Loucy (cell line): Measurements from ENCODE around the gene NANOS2.

Experiments
- H2AFZ ChIP-seq: fragments of 200-600 bp; sonication (generic); 2 replicates; pipeline ENCODE4 v1.6.0; 2016; ENCODE audit warnings: antibody characterized with exemption, mild to moderate bottlenecking, low read length, moderate library complexity
- H3F3A ChIP-seq: fragments of 200-600 bp; 2 replicates; pipeline ENCODE4 v1.6.0; 2016; ENCODE audit warnings: antibody characterized with exemption, low read depth, mild to moderate bottlenecking
- H3K27me3 ChIP-seq: fragments of 200-600 bp; sonication (generic); 2 replicates; pipeline ENCODE4 v1.6.1; 2014; ENCODE audit warnings: low read length, mild to moderate bottlenecking; ENCODE audit not compliant: insufficient read depth, poor library complexity, severe bottlenecking
- H3K36me3 ChIP-seq: fragments of 200-600 bp; sonication (generic); 2 replicates; pipeline ENCODE4 v1.6.1; 2016; ENCODE audit warnings: low read length; ENCODE audit not compliant: insufficient read depth
- H3K4me1 ChIP-seq: fragments of 200-600 bp; sonication (generic); 2 replicates; pipeline ENCODE4 v1.5.1; 2014; ENCODE audit warnings: low read length, mild to moderate bottlenecking; ENCODE audit not compliant: insufficient read depth, poor library complexity, severe bottlenecking
- H3K4me2 ChIP-seq: fragments of 200-600 bp; sonication (generic); 2 replicates; pipeline ENCODE4 v1.6.0; 2014; ENCODE audit warnings: antibody characterized with exemption, low read length, low read depth, mild to moderate bottlenecking; ENCODE audit not compliant: poor library complexity, severe bottlenecking
- H3K4me3 ChIP-seq: fragments of 200-600 bp; sonication (generic); 2 replicates; pipeline ENCODE4 v1.5.1; 2014; ENCODE audit warnings: low read length, mild to moderate bottlenecking, mixed read lengths; ENCODE audit not compliant: poor library complexity, severe bottlenecking
- H3K79me2 ChIP-seq: fragments of 200-600 bp; sonication (generic); 2 replicates; pipeline ENCODE4 v1.6.1; 2014; ENCODE audit warnings: low read length; ENCODE audit not compliant: insufficient read depth
- H3K9ac ChIP-seq: fragments of 200-600 bp; sonication (generic); 2 replicates; pipeline ENCODE4 v1.6.0; 2014; ENCODE audit warnings: mild to moderate bottlenecking, low read depth, low read length, moderate library complexity; ENCODE audit not compliant: poor library complexity, severe bottlenecking
- H3K9me2 ChIP-seq: fragments of 200-600 bp; sonication (generic); replicated peaks from 2 replicates; pipeline ENCODE4 v1.6.1; 2016; ENCODE audit warnings: low read depth, low read length, mixed read lengths
- H3K9me3 ChIP-seq: fragments of 200-600 bp; sonication (generic); 2 replicates; pipeline ENCODE4 v1.6.1; 2014; ENCODE audit warnings: mild to moderate bottlenecking, antibody characterized with exemption, low read length, low read depth; ENCODE audit not compliant: insufficient read depth
- H4K20me1 ChIP-seq: fragments of 200-600 bp; sonication (generic); 2 replicates; pipeline ENCODE4 v1.6.0; 2014; ENCODE audit warnings: antibody characterized with exemption, low read length, mild to moderate bottlenecking; ENCODE audit not compliant: insufficient read depth, poor library complexity, severe bottlenecking
- EZH2phosphoT487 ChIP-seq: fragments of 200-600 bp; IDR thresholded peaks from 2 replicates; pipeline ENCODE4 v1.6.1; 2018; ENCODE audit warnings: antibody characterized with exemption, mild to moderate bottlenecking, moderate library complexity, borderline replicate concordance
- TF ChIP-seq, protein P1 (sequence below): fragments of 200-600 bp; sonication (generic); conservative IDR thresholded peaks from 2 replicates; pipeline ENCODE4 v1.5.1; 2014; ENCODE audit warnings: mild to moderate bottlenecking, antibody characterized with exemption, low read length

The NANOS2 gene

DNA sequence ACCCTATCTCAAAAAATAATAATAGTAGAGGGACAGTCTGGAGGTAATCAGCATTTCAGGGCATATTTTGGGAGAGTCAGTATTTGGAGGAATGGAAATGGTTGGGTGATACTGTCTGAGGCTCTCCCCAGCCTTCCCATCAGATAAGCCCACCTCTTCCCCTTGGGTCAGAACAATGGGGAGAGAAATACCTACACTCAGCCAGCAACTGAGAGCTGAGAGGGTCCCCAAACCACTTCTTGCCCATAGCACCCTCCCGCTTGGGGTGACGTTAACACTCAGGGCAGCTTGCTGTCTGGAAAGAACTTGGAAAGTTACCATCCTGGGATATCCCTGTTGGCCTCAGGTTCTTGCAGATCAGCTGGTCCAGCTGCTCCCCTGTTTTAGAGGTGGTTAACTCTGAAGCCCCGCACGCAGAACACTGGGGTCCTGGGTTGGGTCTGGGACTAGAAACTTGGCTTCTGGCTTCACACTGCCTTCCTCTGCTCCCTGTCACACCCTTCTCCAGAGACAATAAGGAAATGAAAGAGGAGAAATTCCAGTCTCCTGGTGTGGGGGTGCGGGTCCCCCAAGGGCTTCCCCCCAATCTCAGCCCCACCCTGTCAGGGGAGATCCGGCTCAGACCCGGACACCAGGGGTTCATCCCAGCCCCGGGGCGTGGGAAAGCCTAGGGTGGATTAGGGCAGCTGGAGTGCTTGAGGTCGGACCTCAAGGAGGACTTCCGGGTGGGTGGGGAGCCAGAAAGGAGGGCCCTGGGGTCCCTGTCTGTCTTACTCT lies 48.0 kb downstream of the NANOS2 start:
- H3K27me3 ChIP-seq: no peaks in the 10 kb centered on the region
- no peak overlapping the region for H3K4me3 ChIP-seq
- peaks cover 11% of the 10 kb centered on the region for H3K79me2 ChIP-seq
- TF ChIP-seq EZH2phosphoT487: no peak
- TF ChIP-seq, protein P1, sequence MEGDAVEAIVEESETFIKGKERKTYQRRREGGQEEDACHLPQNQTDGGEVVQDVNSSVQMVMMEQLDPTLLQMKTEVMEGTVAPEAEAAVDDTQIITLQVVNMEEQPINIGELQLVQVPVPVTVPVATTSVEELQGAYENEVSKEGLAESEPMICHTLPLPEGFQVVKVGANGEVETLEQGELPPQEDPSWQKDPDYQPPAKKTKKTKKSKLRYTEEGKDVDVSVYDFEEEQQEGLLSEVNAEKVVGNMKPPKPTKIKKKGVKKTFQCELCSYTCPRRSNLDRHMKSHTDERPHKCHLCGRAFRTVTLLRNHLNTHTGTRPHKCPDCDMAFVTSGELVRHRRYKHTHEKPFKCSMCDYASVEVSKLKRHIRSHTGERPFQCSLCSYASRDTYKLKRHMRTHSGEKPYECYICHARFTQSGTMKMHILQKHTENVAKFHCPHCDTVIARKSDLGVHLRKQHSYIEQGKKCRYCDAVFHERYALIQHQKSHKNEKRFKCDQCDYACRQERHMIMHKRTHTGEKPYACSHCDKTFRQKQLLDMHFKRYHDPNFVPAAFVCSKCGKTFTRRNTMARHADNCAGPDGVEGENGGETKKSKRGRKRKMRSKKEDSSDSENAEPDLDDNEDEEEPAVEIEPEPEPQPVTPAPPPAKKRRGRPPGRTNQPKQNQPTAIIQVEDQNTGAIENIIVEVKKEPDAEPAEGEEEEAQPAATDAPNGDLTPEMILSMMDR: no peak
- H3F3A ChIP-seq: no peaks in the 10 kb centered on the region
- H3K9me3 ChIP-seq: no peaks in the 10 kb centered on the region
- H3K4me2 ChIP-seq: no peak overlapping the region
- H3K4me1 ChIP-seq: peaks cover 4% of the 10 kb centered on the region
- H2AFZ ChIP-seq: no peak overlapping the region
- H3K36me3 ChIP-seq: no peaks in the 10 kb centered on the region
- no peak overlapping the region for H3K9ac ChIP-seq
- H4K20me1 ChIP-seq: peaks cover 5% of the 10 kb centered on the region
- no peaks in the 10 kb centered on the region for H3K9me2 ChIP-seq

DNA sequence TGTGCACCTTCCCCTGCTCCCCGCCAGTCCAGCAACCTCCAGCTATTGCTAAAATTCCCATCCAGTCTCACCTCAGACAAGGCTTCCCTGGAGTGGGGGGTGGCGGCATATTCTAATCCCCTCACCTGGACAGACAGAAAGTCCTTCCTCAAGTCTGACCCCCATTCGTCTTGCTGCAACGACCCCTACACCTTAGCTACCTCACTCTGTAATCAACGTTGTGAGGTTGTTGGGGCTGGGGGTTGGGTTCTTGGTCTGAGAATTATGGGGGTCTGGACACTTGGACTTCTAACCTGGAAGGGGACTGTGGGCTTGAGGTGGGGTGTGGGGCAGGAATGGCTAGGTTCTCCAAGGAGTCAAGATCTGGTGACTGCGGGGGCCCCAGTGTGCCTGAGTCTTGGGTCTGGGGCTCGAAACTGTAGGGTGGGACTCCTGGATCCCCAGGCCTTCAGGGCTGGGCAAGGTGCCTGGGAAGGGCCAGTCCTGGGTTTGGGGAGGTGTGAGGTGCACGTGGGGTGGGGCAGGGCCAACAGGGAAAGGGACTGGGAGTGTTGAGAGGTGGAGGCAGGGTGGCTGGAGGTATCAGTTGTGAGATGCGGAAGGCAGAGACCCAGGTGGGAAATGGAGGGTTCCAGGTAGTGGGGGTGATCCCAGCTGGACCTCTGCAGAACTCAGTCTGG lies 49.2 kb downstream of the NANOS2 start:
- TF ChIP-seq, protein P1: no peak
- H4K20me1 ChIP-seq: peaks cover 12% of the 10 kb centered on the region
- no peak overlapping the region for H2AFZ ChIP-seq
- H3K4me2 ChIP-seq: no peak overlapping the region
- H3K4me3 ChIP-seq: no peak overlapping the region
- peaks cover 9% of the 10 kb centered on the region for H3K4me1 ChIP-seq
- H3K9me3 ChIP-seq: no peaks in the 10 kb centered on the region
- no peaks in the 10 kb centered on the region for H3K9me2 ChIP-seq
- no peaks in the 10 kb centered on the region for H3F3A ChIP-seq
- no peak overlapping the region for H3K9ac ChIP-seq
- H3K36me3 ChIP-seq: no peaks in the 10 kb centered on the region
- H3K79me2 ChIP-seq: peaks cover 23% of the 10 kb centered on the region
- no peaks in the 10 kb centered on the region for H3K27me3 ChIP-seq

DNA sequence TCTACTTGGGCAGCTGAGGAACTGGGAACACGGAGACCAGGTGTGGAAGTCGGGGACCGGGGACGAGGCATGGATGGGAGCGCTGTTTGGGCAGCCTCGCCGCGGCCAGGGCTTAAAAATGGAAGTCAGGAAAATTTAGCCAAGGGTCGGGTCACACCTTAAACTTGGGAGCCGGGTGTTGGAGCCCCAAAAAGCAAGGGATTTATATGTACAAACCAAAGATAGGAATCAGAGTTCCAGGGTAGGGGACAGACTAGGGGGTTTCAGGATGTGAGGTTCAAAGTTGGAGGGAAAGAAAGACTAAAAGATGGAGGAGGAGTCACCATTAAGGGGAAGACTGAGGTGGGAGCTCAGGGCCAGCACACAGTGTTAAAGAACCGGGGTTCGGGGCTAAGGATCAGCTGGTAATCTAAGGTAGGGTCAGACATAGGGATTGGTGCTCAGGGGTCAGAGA lies 49.9 kb downstream of the NANOS2 start:
- Histone ChIP-seq H3K9me3 (no peaks in the 10 kb centered on the region), H4K20me1 (peaks cover 13% of the 10 kb centered on the region), H3K4me3 (no peak overlapping the region), H3K4me1 (peaks cover 9% of the 10 kb centered on the region), H3K4me2 (no peak overlapping the region), H3K9ac (no peak overlapping the region), H3K27me3 (no peaks in the 10 kb centered on the region), H3K36me3 (peaks cover 1% of the 10 kb centered on the region; the same call in 1 of the 2 replicates), H3F3A (no peaks in the 10 kb centered on the region), H3K9me2 (no peaks in the 10 kb centered on the region), H2AFZ (no peak overlapping the region), H3K79me2 (peaks cover 29% of the 10 kb centered on the region)
- no peak for TF ChIP-seq EZH2phosphoT487
- TF ChIP-seq, protein P1: no peak
